GM19351 (cell line): Measurements from ENCODE around the gene ENPP7.

Experiments used
- ATAC-seq: cut with Tn5 transposase; IDR thresholded peaks from one replicate; pipeline ENCODE4 v1.9.1; 2021; ENCODE audit warnings: mild to moderate bottlenecking, moderate library complexity; ENCODE audit not compliant: unreplicated experiment

Gene ENPP7

GRCh38 chr17:79730769-79731483 lies at the start of gene ENPP7:
Gene ENPP7 (plus strand): TSS chr17:79730943. CDS start chr17:79731140, 197 bp downstream.
- no peak for ATAC-seq

- ATAC-seq, result no peak
Observed at GRCh38 chr17:79681101-79681621, 49.6 kb upstream of the ENPP7 start.

GRCh38 chr17:79681628-79682261 lies 49.0 kb upstream of the ENPP7 start:
- no peak for ATAC-seq

- ATAC-seq, result no peak
Observed at GRCh38 chr17:79683365-79683764, 47.4 kb upstream of the ENPP7 start.

- ATAC-seq, result no peak
Observed at GRCh38 chr17:79684132-79684985, 46.4 kb upstream of the ENPP7 start.

GRCh38 chr17:79685121-79685520 lies 45.6 kb upstream of the ENPP7 start:
- no peak for ATAC-seq

GRCh38 chr17:79686476-79686875 lies 44.3 kb upstream of the ENPP7 start:
- ATAC-seq, result no peak

GRCh38 chr17:79690466-79690865 lies 40.3 kb upstream of the ENPP7 start:
- no peak for ATAC-seq

- ATAC-seq, result no peak
Observed at GRCh38 chr17:79690988-79691836, 39.5 kb upstream of the ENPP7 start.

GRCh38 chr17:79691931-79692330 lies 38.8 kb upstream of the ENPP7 start:
- ATAC-seq, result no peak

GRCh38 chr17:79693419-79693818 lies 37.3 kb upstream of the ENPP7 start:
- no peak for ATAC-seq

GRCh38 chr17:79695293-79695790 lies 35.4 kb upstream of the ENPP7 start:
- no peak for ATAC-seq

GRCh38 chr17:79695797-79696609 lies 34.7 kb upstream of the ENPP7 start:
- no peak for ATAC-seq

- no peak for ATAC-seq
Observed at GRCh38 chr17:79696610-79696982, 34.1 kb upstream of the ENPP7 start.

- ATAC-seq, result no peak
Observed at GRCh38 chr17:79698146-79698846, 32.4 kb upstream of the ENPP7 start.

GRCh38 chr17:79699386-79700036 lies 31.2 kb upstream of the ENPP7 start:
- ATAC-seq, result no peak

GRCh38 chr17:79700592-79700991 lies 30.2 kb upstream of the ENPP7 start:
- no peak for ATAC-seq

GRCh38 chr17:79702034-79702433 lies 28.7 kb upstream of the ENPP7 start:
- ATAC-seq, result no peak
